HG03469 (cell line): ENCODE data around the gene DAW1.
"Not testable (repeated sequence)": the region's sequence is repeated elsewhere in the genome, so short reads cannot be mapped to it uniquely, and the experiment has no call there.

Source experiments
- ATAC-seq: cut with Tn5 transposase; IDR thresholded peaks from one replicate; pipeline ENCODE4 v1.9.1; 2021; ENCODE audit warnings: mild to moderate bottlenecking, moderate library complexity, moderate number of reproducible peaks; ENCODE audit not compliant: unreplicated experiment

The DAW1 gene

DNA sequence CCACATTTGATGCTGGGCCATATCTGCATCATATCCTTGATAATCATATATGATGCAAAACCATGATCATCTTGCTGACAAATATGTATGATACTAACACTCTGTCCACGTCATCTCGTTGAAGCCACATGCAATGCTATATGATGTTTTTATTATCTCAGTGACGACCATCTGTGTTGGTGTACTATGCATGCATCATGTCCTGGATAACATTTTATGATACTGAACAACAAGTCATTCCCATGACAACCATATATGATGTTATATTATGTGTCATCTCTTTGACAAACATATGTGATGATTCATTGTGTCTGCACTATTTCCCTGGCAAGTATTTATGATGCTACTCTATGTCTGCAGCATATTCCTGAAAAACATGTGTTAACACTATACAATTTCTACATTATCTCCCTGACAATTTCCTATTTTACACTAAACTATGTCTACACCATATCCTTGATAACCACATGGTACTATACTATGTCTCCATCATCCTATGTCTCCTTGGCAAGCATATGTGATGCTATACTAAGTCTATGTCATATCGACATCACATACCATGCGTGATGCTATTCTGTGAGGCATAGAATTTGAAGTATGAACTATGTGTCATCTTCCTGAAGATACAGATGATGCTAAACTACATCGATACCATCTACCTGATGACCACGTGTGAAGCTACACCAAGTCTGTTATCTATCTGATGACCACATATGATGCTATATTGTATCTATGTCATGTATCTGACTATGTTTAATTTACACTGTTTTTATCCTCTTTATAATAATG is 37.0 kb downstream of the DAW1 start:
- ATAC-seq: no peak

DNA sequence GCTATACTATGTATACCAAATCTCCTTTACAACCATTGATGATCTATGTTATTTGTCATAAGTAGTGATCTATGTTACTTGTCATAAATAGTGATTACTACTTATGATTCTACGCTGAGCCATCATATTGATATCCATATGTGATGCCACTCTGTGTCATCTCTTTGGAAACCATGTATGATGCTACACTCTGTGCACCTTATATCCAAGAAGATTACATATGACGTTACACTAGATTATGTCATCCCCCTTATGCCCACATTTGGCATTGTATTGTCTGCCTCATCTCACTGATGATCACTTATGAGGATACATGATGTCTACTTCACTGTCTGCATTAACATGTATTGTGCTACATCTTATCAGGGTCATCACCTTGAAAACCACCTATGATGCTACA is 42.9 kb downstream of the DAW1 start:
- no peak for ATAC-seq

DNA sequence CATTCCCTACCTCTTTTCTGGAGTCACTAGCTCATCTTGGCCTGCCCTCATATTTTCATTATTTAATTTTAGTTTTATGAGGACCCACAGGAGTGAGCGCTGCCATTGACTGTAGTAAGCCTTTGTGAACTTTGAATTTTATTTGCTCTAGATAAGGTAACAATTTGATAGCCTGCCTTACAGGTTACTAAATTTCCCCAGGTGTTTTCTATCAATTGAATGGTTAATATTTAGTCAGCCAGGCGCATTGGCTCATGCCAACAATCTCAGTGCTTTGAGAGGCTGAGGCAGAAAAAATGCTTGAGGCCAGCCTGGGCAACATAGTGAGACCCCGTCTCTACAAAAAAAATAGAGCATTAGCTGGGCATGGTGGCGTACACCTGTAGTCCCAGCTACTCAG is 50.2 kb downstream of the DAW1 start:
- no peak for ATAC-seq

DNA sequence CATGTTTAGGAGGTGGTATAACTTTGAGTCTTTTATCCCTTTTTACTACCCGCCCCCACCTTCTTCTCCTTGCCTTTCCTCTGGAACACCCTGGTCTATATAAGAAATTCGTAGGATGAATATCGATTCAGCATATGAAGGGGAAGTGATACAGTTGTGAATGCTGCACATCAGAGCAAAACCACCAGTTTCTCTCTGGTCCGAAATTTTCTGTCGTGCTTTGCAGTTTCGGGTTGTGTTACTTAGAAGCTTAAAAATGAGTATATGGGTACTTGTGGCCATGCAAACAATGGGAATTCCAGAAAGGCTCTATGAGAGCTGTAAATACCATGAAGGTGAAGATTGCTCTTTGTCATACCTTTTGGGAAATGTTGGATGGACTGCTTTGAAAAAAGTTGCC is 60.6 kb downstream of the DAW1 start:
- ATAC-seq: no peak

DNA sequence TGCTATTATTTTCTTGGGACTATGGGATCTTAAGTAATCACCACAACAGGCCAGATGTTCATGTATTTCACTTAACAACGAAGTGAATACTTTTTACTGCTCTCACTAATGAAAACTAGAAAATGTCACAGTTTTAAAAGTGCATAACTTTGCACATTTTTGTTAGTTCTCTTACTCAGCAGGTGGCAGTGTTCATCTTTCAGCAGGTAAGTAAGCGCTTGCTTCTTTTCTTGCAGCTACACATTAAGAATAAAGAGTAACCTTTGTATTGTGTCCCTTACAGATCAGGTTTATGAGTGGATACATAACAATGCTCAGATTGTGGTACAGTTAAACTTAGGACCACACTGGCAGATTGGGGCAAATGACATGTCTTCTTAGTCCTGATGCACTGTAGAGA is 61.0 kb downstream of the DAW1 start:
- ATAC-seq: no peak

DNA sequence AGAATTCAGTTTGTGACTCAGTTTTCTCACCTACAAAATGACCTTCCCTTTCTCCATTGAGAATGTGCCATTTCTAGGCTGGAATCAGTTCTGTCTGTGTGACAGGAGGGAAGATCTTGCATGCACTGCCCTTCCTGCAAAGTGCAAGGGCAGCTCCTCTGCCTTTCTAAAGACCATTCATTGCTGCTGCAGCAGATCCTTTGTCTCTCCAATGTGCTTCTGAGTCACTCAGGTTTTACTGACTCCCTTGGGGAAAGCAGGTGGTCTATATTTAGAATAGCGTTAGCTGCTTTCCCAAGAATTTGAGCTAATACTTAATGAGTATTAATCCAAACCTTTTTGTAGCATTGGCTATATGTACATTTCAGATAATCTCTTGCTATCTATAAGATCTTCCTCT is 62.5 kb downstream of the DAW1 start:
- ATAC-seq: no peak

DNA sequence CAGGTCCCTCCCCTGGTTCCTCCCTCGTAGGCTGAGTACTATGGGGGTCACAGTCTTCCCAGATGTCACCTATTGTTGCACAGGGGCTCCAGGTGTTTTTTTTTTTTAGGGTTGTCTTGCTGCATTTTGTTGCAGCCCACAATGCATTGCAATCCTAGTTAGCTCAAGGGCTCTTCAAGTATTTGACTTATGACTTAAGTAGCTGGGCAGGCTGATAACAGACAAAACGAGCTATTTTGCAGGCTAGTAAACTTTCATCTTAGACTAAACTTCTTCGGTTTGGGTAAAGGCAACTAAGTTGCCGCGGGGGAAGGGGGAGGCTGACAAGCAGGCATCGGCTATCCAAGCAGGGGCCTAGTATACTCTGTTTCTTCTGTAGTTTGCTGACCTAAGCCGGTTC is 64.8 kb downstream of the DAW1 start:
- ATAC-seq: not testable (repeated sequence)

DNA sequence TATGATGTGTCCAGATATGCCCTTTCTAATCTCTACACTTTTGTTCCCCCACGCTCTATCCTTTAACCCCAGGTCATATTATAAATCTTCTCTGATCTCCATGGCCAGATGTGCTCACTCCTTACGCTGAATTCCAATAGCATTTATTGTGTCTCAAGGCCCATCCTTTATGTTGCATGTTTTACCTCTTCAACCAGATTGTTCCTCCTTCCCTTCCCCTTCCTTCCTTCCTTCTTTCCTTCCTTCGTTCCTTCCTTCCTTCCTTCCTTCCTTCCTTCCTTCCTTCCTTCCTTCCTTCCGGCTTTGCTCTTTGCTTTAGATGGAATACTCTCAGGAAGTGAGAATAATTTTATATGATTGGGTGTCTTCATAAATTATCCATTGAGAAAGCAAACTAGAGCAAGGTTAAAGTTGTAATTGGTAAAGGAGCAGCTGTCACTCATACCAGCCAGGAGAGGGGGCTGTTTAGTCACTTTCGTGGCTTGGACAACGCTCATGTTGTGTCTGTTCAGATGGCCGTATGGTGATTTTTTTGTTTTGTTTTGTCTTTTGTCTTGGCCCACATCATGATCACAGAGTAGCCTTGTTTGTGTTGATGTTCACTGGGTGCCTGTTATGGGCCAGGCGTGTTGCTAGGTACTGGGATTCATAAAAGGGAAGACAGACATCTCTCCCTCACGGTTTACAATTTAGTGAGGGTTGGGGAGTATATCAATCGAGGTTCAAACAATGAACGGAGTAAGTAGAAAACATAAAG is 68.0 kb downstream of the DAW1 start:
- no peak for ATAC-seq

DNA sequence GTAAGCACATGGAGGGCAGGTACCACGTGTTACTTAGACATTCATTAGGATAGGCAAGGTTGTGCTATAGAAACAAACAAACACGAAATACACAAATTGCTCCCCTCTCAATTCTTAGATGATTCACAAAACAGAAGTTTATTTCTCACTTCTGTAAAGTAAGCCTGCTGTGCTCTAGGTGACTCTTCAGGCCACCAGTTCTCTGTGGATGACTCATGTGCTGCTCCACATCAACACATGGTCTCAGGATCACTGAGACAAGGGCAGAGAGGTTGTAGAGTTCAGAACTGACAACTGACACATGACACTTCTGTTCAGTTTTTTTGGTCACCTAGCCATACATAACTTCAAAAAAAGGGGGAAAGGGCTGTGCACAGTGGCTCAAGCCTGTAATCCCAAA is 70.6 kb downstream of the DAW1 start:
- ATAC-seq: peak; percentile 90

DNA sequence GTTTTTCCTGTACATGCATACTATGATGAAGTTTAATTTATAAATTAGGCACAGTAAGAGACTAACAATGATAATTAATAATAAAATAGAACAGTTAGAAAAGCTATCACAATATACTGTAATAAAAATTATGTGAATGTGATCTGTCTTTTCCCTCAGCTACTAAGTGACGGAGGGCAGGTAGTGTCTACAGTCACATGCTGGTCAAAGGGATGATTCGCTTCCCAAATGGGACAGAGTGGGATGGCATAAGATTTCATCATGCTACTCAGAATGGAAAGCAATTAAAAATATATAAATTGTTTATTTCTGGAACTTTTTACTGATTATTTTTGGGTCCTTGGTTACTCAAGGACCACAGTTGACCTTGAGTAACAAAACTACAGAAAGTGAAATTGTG is 71.5 kb downstream of the DAW1 start:
- no peak for ATAC-seq

DNA sequence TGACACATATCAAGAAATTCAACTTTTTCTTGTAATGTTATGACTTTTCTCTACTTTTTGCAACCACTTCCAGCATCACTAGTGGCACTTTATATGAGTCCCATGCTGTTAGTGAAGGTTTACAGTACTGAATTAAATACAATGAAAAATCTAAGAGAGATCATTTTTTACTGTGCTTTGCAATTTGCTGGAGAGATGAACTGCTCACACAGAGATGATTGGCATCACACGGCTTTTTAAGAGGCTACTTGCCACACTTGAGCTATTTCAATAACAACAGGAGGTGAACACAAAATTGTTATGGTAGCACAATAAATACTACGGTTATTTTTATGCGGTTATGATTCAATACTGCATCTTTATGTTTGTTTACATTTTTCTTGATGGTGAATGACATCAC is 88.9 kb downstream of the DAW1 start:
- ATAC-seq: no peak

DNA sequence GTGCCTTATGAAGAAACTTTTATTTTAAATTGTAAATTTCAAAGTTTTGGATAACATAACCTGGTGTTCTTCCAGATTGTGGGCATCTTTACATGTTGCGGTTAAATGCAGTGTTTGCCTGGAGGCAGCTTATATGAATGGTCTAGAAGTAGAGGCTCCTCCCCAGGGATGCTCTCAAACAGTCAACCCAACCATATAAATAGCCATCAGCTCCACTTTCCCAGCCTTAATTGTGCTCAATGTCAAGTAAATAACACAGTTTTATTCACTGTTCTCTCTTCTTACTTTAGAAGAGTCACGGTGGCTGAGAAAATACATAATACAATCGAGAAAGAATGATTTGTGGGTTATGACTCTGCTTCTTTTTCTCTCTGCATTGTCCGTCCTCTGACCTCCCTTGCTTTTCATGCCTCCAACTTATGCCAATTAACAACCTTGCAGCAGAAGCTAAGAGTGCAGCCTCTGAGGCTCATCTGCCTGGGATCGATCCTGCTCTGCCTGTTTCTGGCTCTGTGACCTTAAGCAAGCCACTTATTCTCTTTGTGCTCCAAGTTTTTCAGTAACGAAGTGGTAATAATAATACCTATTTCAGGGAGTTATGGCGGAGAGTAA is 100.3 kb downstream of the DAW1 start:
- no peak for ATAC-seq

DNA sequence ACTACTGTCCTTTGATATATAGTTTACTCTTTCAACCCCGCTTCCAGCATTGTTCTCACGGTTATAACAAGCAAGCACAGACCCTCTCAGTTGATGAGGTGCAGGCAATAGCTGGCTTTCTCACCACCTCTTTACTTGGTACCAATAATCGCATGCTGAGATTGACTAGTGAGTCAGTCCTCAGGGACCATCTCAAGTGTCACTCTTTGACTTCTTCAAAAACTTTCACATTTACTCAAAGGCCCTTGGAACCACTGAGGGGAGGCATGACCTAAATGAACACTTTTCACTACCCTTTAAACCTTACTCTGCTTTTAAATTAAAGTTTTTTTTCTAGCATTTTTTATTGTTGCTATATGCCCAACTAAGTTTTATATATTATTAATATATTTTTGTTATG is 101.8 kb downstream of the DAW1 start:
- ATAC-seq: no peak
